ENCODE data around the gene FOXRED1.
"Not testable (repeated sequence)": the region's sequence is repeated elsewhere in the genome, so short reads cannot be mapped to it uniquely, and the experiment has no call there.

FOXRED1 gene

GRCh38 chr11:126268708-126269579 is at the start of gene FOXRED1, which contains the start of gene SRPRA:
TSS of gene FOXRED1 (plus strand) at chr11:126269154. CDS start at chr11:126269207, 53 bp downstream.
TSS of gene SRPRA (minus strand) at chr11:126268895. CDS start at chr11:126268804, 91 bp downstream.
- DNase-seq (ENCODE audit: low read depth, low spot score): peak; percentile 100

GRCh38 chr11:126219547-126219946 is 49.4 kb upstream of the FOXRED1 start:
- DNase-seq (ENCODE audit: low read depth, low spot score): no peak

GRCh38 chr11:126224647-126225294 is 44.2 kb upstream of the FOXRED1 start:
- no peak for DNase-seq (ENCODE audit: low read depth, low spot score)

GRCh38 chr11:126225295-126225665 is 43.7 kb upstream of the FOXRED1 start:
- DNase-seq (ENCODE audit: low read depth, low spot score): no peak

GRCh38 chr11:126226334-126227084 is 42.4 kb upstream of the FOXRED1 start:
- DNase-seq (ENCODE audit: low read depth, low spot score): no peak

GRCh38 chr11:126229858-126230540 is 39.0 kb upstream of the FOXRED1 start:
- DNase-seq (ENCODE audit: low read depth, low spot score): no peak

GRCh38 chr11:126231725-126232459 is 37.1 kb upstream of the FOXRED1 start:
- no peak for DNase-seq (ENCODE audit: low read depth, low spot score)

GRCh38 chr11:126232683-126233082 is 36.3 kb upstream of the FOXRED1 start:
- no peak for DNase-seq (ENCODE audit: low read depth, low spot score)

GRCh38 chr11:126233391-126233790 is 35.6 kb upstream of the FOXRED1 start:
- no peak for DNase-seq (ENCODE audit: low read depth, low spot score)

- DNase-seq (ENCODE audit: low read depth, low spot score): no peak
Observed at GRCh38 chr11:126246636-126247035, 22.3 kb upstream of the FOXRED1 start.

- DNase-seq (ENCODE audit: low read depth, low spot score): no peak
Observed at GRCh38 chr11:126253265-126253664, 15.7 kb upstream of the FOXRED1 start.

GRCh38 chr11:126254819-126255218 is 14.1 kb upstream of the FOXRED1 start:
- no peak for DNase-seq (ENCODE audit: low read depth, low spot score)

GRCh38 chr11:126255507-126255906 is 13.4 kb upstream of the FOXRED1 start:
- not testable (repeated sequence) for DNase-seq (ENCODE audit: low read depth, low spot score)

- no peak for DNase-seq (ENCODE audit: low read depth, low spot score)
Observed at GRCh38 chr11:126256216-126256615, 12.7 kb upstream of the FOXRED1 start.

- no peak for DNase-seq (ENCODE audit: low read depth, low spot score)
Observed at GRCh38 chr11:126257144-126257543, 11.8 kb upstream of the FOXRED1 start.

- no peak for DNase-seq (ENCODE audit: low read depth, low spot score)
Observed at GRCh38 chr11:126257764-126258163, 11.2 kb upstream of the FOXRED1 start.

- no peak for DNase-seq (ENCODE audit: low read depth, low spot score)
Observed at GRCh38 chr11:126262216-126262615, 6.7 kb upstream of the FOXRED1 start.

- no peak for DNase-seq (ENCODE audit: low read depth, low spot score)
Observed at GRCh38 chr11:126263489-126263888, 5.5 kb upstream of the FOXRED1 start.

GRCh38 chr11:126265811-126266210 is 3.1 kb upstream of the FOXRED1 start:
- DNase-seq (ENCODE audit: low read depth, low spot score): no peak

- no peak for DNase-seq (ENCODE audit: low read depth, low spot score)
Observed at GRCh38 chr11:126267650-126268049, 1.3 kb upstream of the FOXRED1 start.

- no peak for DNase-seq (ENCODE audit: low read depth, low spot score)
Observed at GRCh38 chr11:126268361-126268707, 620 bp upstream of the FOXRED1 start.
